Astrocyte of the hippocampus (primary cell): Measurements from ENCODE around the gene EDRF1.
"Not testable (repeated sequence)": the region's sequence is repeated elsewhere in the genome, so short reads cannot be mapped to it uniquely, and the experiment has no call there.

Experiments
- DNase-seq: peaks from one replicate; pipeline ENCODE4 v3.0.0; 2011; ENCODE audit warnings: low read depth, low spot score

EDRF1 gene, protein sequence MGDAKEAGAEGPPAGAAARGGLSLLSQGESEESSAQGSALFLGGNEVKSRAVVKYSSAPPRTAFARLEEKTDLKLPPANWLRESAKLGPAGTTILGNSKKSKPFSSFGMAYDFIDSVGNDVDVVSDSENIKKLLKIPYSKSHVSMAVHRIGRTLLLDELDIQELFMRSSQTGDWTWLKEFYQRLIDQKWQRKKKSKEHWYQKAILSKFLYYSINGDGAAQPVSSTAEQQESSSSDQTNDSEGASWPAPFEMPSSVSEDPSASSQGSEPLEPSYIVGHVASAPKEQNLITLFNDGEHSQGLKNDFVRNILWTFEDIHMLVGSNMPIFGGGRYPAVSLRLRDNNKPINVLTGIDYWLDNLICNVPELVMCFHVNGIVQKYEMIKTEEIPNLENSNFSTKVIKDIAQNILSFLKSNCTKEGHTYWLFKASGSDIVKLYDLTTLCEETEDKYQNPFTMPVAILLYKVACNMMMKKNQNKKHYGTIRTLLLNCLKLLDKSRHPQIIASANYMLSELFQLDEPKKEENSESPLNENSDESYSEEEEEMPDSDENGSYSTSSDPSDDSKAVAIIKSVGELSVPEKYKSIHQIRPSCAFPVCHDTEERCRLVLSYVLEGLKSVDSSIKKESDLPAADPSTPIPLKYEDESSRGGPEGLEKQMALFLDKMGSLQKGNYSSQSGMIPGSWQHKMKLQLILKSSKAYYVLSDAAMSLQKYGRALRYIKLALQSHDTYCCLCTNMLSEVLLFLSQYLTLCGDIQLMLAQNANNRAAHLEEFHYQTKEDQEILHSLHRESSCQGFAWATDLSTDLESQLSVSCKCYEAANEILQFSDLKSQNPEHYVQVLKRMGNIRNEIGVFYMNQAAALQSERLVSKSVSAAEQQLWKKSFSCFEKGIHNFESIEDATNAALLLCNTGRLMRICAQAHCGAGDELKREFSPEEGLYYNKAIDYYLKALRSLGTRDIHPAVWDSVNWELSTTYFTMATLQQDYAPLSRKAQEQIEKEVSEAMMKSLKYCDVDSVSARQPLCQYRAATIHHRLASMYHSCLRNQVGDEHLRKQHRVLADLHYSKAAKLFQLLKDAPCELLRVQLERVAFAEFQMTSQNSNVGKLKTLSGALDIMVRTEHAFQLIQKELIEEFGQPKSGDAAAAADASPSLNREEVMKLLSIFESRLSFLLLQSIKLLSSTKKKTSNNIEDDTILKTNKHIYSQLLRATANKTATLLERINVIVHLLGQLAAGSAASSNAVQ

DNA sequence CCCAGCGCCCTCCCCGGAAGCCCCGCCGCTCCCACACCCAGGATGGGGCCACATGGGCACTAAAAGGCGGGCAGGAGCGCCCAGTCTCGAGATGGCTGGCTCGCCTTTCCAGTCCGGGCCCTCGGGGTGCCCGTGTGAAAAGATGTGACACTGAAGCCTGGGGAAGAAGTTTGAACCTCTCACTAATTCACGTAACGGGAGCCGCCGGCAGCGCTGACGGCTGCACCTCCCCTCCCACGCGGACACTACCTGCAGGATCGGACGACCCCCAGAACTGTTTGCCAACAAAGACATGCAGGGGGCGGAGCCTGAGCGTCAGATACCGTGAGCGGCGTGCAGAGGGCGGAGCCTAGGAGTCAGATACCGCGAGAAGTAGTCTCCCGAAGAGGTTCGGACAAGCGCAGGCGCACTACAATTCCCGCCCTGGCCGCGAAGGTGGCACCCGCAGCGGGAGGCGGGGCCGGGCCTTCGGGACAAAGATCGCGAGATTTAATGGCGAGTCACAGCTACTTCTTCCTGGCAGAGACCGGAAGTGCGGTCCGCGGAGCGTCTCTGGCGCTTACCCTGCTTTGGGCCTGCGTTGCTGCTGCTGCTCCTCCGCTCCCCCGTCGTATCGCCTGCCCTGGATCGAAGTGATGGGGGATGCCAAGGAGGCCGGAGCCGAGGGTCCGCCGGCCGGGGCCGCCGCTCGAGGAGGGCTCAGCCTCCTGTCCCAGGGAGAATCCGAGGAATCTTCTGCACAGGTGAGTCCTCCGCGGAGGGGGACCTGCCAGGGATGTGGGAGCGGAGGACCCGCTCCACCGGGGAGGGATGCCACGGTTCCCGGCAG lies at the start of gene EDRF1:
Gene EDRF1 (plus strand): TSS at position 537 of the 829 bp plus-strand sequence. CDS start 99 bp downstream, at position 636.
- DNase-seq, result peak; percentile 100

DNA sequence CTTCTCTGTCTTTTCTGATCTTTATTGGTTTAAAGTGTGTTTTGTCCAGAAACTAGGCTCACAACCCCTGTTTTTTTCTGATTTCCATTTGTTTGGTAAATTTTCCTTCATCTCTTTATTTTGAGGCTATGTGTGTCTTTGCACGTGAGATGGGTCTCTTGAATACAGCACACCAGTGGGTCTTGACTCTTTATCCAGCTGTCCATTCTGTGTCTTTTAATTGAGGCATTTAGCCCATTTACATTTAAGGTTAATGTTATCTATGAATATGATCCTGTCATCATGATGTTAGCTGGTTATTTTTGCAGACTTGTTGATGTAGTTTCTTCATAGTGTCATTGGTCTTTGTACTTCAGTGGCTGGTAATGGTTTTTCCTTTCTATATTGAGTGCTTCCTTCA lies 46.6 kb upstream of the EDRF1 start:
- no peak for DNase-seq

DNA sequence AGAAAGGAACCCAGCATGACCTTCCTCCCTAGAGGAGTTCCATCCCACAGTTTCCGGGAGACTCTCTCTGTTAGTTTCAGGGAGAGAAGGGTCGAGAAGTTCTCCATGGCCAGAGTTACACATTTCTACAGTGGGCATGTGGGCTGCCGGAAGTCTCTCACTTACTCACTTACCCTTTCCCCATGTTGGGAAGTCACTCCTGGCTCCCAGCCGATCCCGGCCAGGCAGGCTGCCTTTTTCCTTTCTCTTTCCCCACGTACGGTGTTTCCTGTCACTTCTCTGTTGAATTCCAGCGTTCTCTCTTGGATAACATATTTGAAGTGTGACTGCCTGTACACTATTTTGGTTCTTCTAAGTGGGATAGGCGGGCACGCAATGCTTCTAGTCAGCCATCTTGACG lies 40.1 kb upstream of the EDRF1 start:
- no peak for DNase-seq

DNA sequence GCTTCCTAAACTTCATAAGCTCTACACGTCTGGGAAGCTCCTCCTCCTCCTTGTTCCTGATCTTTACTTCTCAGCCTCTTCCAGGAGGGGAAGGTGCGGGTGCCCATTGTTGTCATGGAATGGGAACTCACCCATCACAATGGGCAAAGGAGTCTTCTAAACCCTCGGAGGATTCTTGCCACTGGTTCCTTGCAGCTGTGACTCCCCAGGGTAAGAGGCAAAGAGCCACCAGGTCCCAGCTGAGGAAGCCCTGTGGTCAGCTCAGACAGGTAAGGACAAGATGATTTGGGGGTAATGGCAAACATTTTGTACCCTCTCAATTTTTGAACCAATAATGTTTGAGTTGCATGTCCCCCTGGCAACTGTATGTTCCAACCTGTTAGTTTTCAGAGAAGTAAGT lies 36.4 kb upstream of the EDRF1 start, which contains the start of gene TEX36:
Gene TEX36 (minus strand): TSS at position 101 of the 400 bp plus-strand sequence. CDS start 174 bp downstream, outside the sequence.
- no peak for DNase-seq

DNA sequence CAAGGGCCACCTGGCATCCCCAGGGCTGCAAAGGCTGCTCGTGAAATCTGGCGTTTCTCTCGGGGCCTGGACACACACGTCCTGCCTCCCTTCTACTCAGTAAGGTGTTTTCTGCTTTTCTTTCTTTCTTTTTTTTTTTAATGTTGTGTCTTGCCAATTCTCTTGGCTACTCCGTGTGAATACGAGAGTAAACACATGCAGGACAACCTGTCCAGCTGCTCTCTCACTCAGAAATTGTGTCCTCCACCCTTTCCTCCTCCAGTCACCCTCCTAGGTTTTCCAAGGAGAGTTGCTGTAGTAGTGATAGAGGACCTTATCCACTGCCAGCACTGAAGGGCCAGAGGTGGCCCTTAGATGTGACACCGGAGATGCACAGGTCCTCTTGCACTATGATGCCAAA lies 35.7 kb upstream of the EDRF1 start:
- no peak for DNase-seq

DNA sequence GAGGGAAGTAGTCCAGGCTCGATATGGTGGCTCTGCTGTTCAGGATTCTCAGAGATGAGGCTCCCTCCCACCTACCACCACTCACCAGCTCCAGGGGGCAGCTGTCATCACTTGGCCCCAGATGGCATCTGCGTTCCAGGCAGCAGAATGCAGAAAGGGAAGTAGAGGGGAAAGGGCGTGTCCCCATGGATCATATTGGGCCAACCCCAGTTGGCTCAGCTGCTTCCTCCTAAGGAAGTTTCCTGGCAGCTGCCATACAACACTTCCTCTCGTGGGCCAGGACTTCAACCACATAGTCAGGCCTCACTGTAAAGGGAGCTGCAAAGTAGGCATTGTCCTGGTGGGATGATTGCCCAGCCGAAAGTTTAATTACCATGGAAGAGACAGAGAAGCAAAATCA lies 34.9 kb upstream of the EDRF1 start:
- no peak for DNase-seq

DNA sequence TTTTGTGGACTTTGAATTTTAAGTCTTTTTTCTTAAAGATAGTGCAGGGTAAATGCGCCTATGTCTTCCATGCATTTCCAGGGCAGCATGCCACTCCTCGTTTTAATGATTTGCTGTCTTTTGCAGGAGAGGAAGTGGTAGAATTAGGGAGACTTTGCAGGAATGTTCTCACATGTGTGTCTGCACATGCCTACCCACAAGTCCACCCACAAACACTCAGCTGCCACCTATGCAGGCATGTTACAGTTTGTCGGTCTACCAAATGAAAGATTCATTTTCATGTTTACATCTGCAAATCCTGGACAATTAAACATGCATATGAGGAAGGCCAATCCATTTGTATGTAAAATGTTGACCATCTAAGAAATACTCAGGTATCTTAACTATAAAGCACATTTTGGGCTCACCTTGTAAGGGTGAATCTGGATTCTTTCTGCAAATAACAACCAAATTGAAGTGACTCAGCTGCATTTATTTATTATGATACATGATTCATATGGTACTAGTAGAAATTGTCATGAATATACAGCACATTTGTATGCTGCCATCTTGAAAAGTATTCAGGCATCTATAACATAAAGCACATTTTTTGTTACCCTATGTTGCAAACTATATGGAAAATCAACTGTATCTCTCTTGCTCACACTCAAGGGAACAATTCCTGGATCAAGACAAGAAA lies 31.9 kb upstream of the EDRF1 start:
- DNase-seq, result no peak

DNA sequence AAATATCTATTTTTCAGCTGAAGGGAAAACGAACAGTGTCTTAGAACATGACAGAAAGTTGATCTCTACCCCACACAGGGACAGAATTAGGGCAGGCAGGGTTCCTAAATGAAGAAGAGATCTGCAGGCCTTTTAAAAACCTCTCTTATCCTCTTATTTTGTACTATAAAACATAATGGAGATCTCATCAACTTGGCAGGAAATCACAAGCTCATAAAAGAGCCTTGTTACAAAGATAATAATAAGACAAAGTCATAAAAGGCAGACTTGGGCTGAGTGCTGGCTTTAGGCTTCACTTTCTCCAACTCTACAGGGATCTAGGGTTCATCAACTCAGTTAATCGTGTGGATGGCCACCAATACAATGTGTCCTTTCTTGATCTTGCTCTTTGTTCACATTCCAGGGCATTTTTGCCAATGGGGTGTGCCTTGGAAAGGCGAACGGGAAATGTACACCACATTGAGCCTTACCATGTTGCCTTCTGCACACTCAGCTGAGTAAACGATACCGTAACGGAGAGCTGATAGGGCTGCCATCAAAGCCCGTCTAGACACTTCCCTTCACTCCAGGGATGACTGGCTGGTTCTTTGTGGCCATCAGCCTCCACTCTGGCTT lies 29.4 kb upstream of the EDRF1 start:
- no peak for DNase-seq

DNA sequence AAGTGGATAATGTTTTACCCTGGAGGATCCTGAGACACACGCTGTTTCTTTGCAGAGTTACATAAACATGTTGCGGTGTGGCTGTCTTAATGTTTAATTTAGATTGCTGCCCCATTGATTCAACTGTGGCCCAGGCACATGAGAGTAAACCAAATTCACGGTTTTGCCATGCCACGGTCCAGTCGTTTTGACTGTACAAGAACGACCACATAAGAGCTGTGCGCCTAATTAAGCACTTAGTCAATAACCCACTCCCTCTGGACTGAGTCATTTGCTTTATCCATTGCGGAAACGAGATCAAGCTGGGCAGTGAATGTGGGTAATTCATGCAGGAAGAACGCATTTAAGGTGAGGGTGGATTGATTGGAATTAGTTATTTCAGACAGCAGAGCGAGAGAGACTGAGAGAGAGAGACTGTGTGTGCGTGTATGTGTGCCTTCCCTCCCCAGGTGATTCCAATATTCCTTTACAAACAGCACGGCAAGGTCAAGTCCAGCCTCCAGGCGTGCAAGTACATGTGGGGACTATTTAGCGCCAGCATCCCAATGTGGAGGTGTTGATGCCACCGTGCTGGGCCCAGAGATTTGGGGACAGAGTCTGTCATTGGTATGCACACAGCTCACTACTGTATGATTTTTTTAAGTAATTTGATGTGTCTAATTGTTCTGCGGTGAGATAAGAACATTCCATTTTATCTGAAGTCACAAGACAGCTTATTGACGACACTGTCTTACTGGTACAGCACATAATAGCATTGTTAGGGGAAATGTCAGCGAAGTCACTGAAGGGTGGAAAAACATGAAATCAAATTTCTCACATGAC lies 28.1 kb upstream of the EDRF1 start:
- peak; percentile 80 for DNase-seq

DNA sequence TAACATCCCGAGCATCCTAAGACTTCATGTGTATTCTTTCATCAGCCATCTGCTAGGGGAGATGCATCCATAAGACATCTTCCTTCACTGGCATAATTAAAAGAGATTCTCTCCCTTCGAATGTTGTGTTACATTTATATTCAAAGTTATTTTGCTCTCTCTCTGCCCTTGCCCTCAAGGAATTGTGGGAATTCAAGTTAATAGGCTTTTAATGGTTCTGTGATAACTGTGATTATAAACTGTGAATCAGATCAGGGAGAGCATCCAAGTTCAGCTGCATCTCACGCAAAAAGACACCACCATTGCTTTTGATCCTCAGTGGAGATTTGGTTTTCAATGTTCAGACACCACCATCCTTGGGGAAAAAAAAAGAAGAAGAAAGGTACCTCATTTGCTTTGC lies 27.3 kb upstream of the EDRF1 start:
- no peak for DNase-seq

DNA sequence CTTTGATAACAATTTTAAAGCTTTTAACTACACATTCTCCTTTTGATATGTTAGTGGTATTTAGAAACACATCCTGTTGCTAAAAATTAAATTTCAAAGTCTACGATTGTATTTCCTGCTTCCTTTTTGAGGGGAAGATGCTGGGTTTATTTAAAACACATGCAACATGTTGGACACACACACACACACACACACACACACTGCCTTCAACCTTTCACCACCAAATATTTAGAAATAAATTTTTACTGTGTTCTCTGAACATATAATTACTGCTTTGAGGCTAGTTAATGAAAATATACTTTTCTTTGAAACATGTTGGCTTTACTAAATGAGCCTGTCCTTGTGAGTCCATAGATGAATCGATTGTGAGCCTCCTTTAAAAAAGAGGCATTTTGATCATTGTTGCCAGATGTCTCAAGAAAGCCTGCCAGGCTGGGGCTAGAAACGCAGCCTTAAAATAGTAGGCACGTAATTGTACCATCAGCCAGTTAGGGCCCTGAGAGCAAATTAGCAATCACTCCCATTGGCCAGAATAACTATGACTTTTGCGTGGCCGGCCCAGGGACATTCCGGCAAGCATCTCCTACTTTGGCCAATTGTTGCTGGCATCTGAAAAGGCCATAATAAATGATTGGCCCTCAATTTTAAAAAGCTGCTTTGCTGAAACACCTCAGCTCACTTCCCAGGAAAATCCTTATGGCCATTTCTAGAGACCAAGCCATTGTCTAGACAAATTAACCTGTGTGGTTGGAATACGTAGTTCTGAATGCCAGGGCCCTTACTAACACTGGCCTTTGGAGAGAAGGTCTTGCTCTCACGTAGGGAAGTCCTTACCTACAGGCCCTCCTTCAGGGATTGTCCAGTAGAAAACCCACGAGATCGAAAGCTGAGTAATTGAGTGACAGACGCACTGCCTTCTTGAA lies 26.6 kb upstream of the EDRF1 start:
- DNase-seq, result no peak

DNA sequence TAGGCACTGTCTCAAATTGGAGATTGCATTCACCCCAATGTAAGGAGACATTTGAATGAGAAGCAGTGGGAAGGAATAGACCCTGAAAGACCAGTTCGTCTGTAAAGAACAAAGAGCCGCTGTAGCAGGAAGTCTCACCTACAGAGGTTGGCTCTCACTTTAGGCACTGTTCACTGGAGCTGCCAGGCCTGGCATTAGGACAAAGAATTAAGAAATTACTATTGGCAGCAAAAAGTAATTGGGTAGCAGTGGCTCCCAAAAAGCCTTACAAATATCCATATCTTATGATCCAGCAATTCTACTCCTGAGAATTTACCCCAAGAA lies 26.0 kb upstream of the EDRF1 start:
- no peak for DNase-seq

DNA sequence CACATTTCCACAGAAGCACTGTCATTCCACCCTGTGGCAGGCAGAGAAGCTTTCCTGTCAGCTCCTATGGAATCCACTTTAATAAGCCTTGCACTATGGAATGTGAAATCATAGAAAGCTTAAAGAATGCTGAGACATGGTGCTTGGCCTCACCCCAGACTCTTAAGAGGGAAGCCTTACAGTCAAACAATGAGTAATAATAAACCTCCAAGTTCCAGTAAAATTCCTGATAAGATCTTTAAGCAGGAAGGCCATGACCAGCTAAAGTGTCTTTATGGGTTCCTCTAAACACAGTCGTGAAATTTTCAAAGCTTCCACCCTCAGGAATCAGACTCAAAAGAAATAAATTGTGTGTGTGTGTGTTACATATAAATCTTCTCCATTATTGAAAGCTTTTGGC lies 24.6 kb upstream of the EDRF1 start:
- DNase-seq, result peak; percentile 56

DNA sequence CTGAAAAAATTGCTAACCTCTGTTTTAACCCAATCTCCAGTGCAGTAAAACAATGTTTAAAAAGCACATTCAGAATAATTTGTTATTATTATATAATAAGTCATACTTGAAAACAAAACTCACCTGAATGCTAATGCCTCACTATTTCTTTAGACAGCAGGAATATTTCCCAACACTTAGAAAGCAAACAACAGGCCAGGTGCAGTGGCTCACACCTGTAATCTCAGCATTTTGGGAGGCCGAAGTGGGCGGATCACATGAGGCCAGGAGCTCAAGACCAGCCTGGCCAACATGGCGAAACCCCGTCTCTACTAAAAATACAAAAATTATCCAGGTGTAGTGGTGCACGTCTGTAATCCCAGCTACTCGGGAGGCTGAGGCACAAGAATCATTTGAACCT lies 22.6 kb upstream of the EDRF1 start:
- not testable (repeated sequence) for DNase-seq

DNA sequence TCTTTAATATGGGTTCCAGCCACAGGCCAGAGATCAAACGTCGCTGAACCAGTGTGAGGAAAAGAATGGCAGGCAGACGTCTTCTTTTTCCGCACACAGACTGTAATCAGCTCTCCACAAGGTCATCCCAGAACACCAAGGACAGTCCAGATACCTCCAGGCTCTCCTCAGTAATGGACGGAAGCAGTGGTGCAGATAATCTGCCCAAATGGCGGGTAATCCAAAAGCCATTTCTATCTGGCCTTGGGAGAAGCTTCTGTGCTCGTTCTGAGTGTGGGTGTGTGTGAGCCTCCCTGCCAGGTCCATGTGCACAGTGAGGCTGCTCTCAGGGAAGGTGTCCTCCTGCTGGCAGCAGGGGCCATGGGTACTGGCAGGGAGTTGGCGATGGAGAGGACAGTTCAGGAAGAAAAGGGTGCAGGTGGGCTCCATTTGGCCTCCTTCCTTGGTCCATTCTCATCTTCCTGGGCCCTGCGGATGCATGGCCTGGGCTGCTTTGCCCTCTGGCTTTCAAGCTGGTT lies 21.0 kb upstream of the EDRF1 start:
- DNase-seq, result no peak

DNA sequence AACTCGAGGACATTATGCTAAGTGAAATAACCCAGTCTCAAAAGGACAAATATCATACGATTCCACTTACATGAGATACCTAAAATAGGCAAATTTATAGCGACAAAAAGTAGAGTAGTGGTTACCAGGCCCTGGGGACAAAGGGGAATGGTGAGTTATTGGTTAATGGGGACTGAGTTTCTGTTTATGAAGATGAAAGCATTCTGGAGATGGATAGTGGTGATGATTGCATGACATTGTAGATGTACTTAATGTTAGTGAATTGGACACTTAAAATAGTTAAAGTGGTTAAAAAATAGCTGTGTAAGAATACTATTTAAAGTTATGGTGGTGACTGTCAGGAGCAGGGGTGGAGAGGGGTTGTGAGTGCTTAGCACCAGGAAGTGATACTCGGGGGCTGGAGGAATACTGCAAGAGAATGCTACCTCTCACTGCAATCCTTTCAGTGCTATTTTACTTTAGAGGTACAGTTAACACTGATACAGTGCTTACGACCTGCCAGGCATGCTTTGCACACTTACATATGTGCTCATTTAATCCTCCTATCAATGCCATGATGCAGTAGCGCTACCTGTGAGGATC lies 19.9 kb upstream of the EDRF1 start:
- DNase-seq, result no peak

DNA sequence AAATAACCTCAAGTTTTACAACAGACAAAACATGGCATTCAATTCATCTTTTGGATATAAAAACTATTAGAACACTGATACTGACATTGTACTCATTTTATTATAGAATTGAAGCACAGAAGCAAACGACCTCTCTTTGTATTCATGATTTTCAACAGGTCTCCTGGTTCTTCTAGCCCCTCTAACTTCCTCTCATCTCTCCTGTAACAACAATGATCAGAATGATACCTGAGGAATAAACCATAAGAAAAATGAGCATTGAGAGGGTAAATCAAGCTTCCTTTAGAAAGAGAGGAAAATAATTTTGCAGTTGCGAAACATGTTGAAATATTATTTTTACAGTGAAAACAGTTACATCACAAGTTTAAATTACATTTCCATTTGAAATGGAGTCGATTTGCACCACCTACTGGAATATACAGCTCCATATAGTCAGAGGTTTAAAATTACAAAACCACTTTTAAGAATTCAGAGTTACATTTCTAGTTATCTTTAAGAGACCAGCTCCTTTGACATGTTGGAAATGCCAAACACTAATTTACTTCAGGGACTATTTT lies 19.1 kb upstream of the EDRF1 start:
- DNase-seq, result no peak
